GM23338 (cell line): ENCODE data around the gene GPR55. TPM values are rescaled to one million over a fixed set of nuclear protein-coding genes. Genes with fewer than 3 reads are reported as not detected.

Source experiments
- ATAC-seq: fragments of 200-7000 bp; cut with Tn5 transposase; 3 replicates; pipeline ENCODE4 v1.9.1; 2020
- DNase-seq: peaks from one replicate; pipeline ENCODE4 v3.0.0-alpha.2; 2015; ENCODE audit warnings: low spot score
- H2AFZ ChIP-seq: fragments of 200-600 bp; sonication (generic); 2 replicates; pipeline ENCODE4 v1.8.0; 2016; ENCODE audit warnings: antibody characterized with exemption, mild to moderate bottlenecking, moderate library complexity
- H3F3A ChIP-seq: fragments of 200-600 bp; sonication (generic); replicated peaks from 2 replicates; pipeline ENCODE4 v1.8.0; 2017; ENCODE audit warnings: antibody characterized with exemption, mixed run types, low read depth
- H3K27ac ChIP-seq: fragments of 200-600 bp; sonication (generic); 2 replicates; pipeline ENCODE4 v1.6.1; 2016; ENCODE audit warnings: low read depth
- H3K27me3 ChIP-seq: fragments of 200-600 bp; sonication (generic); 2 replicates; pipeline ENCODE4 v1.8.0; 2016; ENCODE audit warnings: mild to moderate bottlenecking, mixed run types, moderate library complexity; ENCODE audit not compliant: insufficient read depth
- H3K36me3 ChIP-seq: fragments of 200-600 bp; sonication (generic); 2 replicates; pipeline ENCODE4 v1.8.0; 2016; ENCODE audit warnings: mild to moderate bottlenecking; ENCODE audit not compliant: insufficient read depth
- H3K4me1 ChIP-seq: fragments of 200-600 bp; sonication (generic); 2 replicates; pipeline ENCODE4 v1.8.0; 2016; ENCODE audit warnings: mild to moderate bottlenecking, moderate library complexity; ENCODE audit not compliant: insufficient read depth
- H3K4me2 ChIP-seq: fragments of 200-600 bp; sonication (generic); 2 replicates; pipeline ENCODE4 v1.7.1; 2017; ENCODE audit warnings: mixed run types
- H3K4me3 ChIP-seq: fragments of 200-600 bp; sonication (generic); 2 replicates; pipeline ENCODE4 v1.6.1; 2016; ENCODE audit warnings: mixed run types
- H3K79me2 ChIP-seq: fragments of 200-600 bp; sonication (generic); replicated peaks from 2 replicates; pipeline ENCODE4 v1.8.0; 2017; ENCODE audit warnings: mild to moderate bottlenecking; ENCODE audit not compliant: insufficient read depth
- H3K9me2 ChIP-seq: fragments of 200-600 bp; sonication (generic); 2 replicates; pipeline ENCODE4 v1.8.0; 2017; ENCODE audit not compliant: insufficient read depth
- H4K20me1 ChIP-seq: fragments of 200-600 bp; sonication (generic); replicated peaks from 2 replicates; pipeline ENCODE4 v1.8.0; 2017; ENCODE audit warnings: mild to moderate bottlenecking; ENCODE audit not compliant: insufficient read depth
- H3K27ac Mint-ChIP-seq: 2 replicates; pipeline ENCODE4 v1.8.0; 2020; ENCODE audit warnings: inconsistent platforms, mild to moderate bottlenecking, moderate library complexity, mixed read lengths
- H3K27me3 Mint-ChIP-seq: 3 replicates; pipeline ENCODE4 v1.8.0; 2022; ENCODE audit warnings: low read depth, mild to moderate bottlenecking, moderate library complexity, mixed read lengths, inconsistent platforms; ENCODE audit not compliant: insufficient read depth, poor library complexity
- H3K36me3 Mint-ChIP-seq: 3 replicates; pipeline ENCODE4 v1.8.0; 2021; ENCODE audit warnings: low read depth, mild to moderate bottlenecking, inconsistent platforms, moderate library complexity, mixed read lengths
- H3K4me1 Mint-ChIP-seq: 3 replicates; pipeline ENCODE4 v1.8.0; 2020; ENCODE audit warnings: mild to moderate bottlenecking, inconsistent platforms, mixed read lengths
- H3K4me3 Mint-ChIP-seq: 3 replicates; pipeline ENCODE4 v1.8.0; 2021; ENCODE audit warnings: moderate library complexity, mild to moderate bottlenecking, inconsistent platforms, mixed read lengths
- H3K9me3 Mint-ChIP-seq: 3 replicates; pipeline ENCODE4 v1.8.0; 2020; ENCODE audit warnings: moderate library complexity, mild to moderate bottlenecking, inconsistent platforms, mixed read lengths
- CREB1 ChIP-seq: fragments of 250-450 bp; sonication (Bioruptor Pico); IDR thresholded peaks from 2 replicates; pipeline ENCODE4 v1.5.0; 2020; ENCODE audit warnings: low read depth, mild to moderate bottlenecking, moderate library complexity
- EZH2 ChIP-seq: fragments of 200-600 bp; sonication (generic); IDR thresholded peaks from one replicate; pipeline ENCODE4 v1.8.0; 2017; ENCODE audit warnings: antibody characterized with exemption, mild to moderate bottlenecking, low read depth; ENCODE audit not compliant: unreplicated experiment
- EZH2phosphoT487 ChIP-seq: fragments of 200-600 bp; sonication (generic); IDR thresholded peaks from one replicate; pipeline ENCODE4 v1.8.1; 2018; ENCODE audit warnings: antibody characterized with exemption; ENCODE audit not compliant: unreplicated experiment
- JUNB ChIP-seq: IDR thresholded peaks from one replicate; pipeline ENCODE4 v1.6.1; 2016; ENCODE audit warnings: antibody characterized with exemption; ENCODE audit not compliant: unreplicated experiment
- NANOG ChIP-seq: IDR thresholded peaks from 2 replicates; pipeline ENCODE4 v1.6.1; 2016; ENCODE audit warnings: antibody characterized with exemption, borderline replicate concordance
- POLR2AphosphoS5 ChIP-seq: IDR thresholded peaks from 2 replicates; pipeline ENCODE4 v1.6.1; 2016; ENCODE audit warnings: antibody characterized with exemption, low read depth
- STAT1 ChIP-seq: IDR thresholded peaks from one replicate; pipeline ENCODE4 v1.6.1; 2016; ENCODE audit warnings: antibody characterized with exemption; ENCODE audit not compliant: unreplicated experiment
- polyA plus RNA-seq: library from polyadenylated mRNA; unstranded; fragments of >200 nt; fragmentation: Nextera tagmentation; extraction: Ambion mirVana; gene quantifications from 2 replicates; pipeline ENCODE4 v1.2.1, GENCODE V29; 2016
- total RNA-seq: library from RNA; depleted of rRNA; stranded (reverse); fragments of >200 nt; shearing (Covaris generic); gene quantifications from 2 replicates; pipeline ENCODE4 v1.2.3, GENCODE V29; 2014
- TF ChIP-seq, protein P1 (sequence below): fragments of 250-450 bp; sonication (Bioruptor Pico); IDR thresholded peaks from 2 replicates; pipeline ENCODE4 v1.5.0; 2020; ENCODE audit warnings: mild to moderate bottlenecking, moderate library complexity
- TF ChIP-seq, protein P2 (sequence below): IDR thresholded peaks from one replicate; pipeline ENCODE4 v1.6.1; 2018; ENCODE audit warnings: antibody characterized with exemption; ENCODE audit not compliant: unreplicated experiment

GPR55 gene
- total and polyA plus RNA-seq, 2 experiments from 2014 or later: not detected

DNA sequence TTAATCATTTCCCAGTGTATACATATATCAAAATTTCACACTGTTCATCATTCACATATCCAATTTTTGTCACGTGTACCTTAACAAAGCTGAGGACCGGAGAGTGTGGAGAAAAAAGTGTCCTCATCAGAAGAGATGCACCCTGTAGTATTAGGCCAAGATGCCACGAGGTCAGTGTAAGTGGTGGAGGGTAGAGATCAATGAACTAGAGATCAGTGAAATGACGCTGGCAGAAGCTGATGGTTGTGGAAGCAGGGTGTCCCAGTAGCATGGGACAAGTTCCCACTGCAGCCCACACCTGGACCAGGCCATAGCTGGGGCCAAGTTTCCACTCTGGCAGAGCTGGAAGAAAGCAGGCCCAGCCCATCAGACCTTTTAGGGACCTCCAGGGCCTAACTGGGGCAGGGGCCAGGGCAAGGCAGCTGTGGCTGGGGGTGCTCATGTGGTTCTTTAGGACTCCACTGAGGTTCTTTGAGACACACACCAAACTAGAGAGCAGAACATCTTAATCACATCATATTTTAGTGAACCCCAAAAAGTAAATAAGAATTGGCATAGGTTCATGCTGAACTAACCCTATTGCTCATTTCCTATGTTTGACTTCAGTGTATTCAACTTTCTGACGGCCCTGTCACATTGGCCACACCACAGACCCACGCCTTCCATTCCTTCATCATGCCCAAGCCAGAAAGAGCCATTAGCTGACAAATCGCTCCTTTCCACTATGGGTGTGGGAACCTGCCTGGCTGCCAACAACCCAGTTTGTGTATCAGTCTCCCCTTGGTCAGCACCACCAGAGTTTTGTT is 21.6 kb upstream of the GPR55 start:
- Mint-ChIP-seq H3K36me3 (no peaks in the 10 kb centered on the region; the same call in 2 of the 3 replicates), H3K4me1 (no peaks in the 10 kb centered on the region; the same call in 2 of the 3 replicates), H3K27ac (no peak overlapping the region), H3K9me3 (no peaks in the 10 kb centered on the region; the same call in 2 of the 3 replicates), H3K27me3 (peaks cover 9% of the 10 kb centered on the region), H3K4me3 (no peak overlapping the region)
- H3K4me2 ChIP-seq: no peak overlapping the region
- no peaks in the 10 kb centered on the region for H3K79me2 ChIP-seq
- no peaks in the 10 kb centered on the region for H3K36me3 ChIP-seq
- H3K4me1 ChIP-seq: no peaks in the 10 kb centered on the region
- TF ChIP-seq NANOG (no peak), EZH2phosphoT487 (no peak), STAT1 (no peak), POLR2AphosphoS5 (no peak), CREB1 (CRISPR knock-in tag) (no peak), JUNB (no peak), EZH2 (no peak)
- TF ChIP-seq, protein P1, sequence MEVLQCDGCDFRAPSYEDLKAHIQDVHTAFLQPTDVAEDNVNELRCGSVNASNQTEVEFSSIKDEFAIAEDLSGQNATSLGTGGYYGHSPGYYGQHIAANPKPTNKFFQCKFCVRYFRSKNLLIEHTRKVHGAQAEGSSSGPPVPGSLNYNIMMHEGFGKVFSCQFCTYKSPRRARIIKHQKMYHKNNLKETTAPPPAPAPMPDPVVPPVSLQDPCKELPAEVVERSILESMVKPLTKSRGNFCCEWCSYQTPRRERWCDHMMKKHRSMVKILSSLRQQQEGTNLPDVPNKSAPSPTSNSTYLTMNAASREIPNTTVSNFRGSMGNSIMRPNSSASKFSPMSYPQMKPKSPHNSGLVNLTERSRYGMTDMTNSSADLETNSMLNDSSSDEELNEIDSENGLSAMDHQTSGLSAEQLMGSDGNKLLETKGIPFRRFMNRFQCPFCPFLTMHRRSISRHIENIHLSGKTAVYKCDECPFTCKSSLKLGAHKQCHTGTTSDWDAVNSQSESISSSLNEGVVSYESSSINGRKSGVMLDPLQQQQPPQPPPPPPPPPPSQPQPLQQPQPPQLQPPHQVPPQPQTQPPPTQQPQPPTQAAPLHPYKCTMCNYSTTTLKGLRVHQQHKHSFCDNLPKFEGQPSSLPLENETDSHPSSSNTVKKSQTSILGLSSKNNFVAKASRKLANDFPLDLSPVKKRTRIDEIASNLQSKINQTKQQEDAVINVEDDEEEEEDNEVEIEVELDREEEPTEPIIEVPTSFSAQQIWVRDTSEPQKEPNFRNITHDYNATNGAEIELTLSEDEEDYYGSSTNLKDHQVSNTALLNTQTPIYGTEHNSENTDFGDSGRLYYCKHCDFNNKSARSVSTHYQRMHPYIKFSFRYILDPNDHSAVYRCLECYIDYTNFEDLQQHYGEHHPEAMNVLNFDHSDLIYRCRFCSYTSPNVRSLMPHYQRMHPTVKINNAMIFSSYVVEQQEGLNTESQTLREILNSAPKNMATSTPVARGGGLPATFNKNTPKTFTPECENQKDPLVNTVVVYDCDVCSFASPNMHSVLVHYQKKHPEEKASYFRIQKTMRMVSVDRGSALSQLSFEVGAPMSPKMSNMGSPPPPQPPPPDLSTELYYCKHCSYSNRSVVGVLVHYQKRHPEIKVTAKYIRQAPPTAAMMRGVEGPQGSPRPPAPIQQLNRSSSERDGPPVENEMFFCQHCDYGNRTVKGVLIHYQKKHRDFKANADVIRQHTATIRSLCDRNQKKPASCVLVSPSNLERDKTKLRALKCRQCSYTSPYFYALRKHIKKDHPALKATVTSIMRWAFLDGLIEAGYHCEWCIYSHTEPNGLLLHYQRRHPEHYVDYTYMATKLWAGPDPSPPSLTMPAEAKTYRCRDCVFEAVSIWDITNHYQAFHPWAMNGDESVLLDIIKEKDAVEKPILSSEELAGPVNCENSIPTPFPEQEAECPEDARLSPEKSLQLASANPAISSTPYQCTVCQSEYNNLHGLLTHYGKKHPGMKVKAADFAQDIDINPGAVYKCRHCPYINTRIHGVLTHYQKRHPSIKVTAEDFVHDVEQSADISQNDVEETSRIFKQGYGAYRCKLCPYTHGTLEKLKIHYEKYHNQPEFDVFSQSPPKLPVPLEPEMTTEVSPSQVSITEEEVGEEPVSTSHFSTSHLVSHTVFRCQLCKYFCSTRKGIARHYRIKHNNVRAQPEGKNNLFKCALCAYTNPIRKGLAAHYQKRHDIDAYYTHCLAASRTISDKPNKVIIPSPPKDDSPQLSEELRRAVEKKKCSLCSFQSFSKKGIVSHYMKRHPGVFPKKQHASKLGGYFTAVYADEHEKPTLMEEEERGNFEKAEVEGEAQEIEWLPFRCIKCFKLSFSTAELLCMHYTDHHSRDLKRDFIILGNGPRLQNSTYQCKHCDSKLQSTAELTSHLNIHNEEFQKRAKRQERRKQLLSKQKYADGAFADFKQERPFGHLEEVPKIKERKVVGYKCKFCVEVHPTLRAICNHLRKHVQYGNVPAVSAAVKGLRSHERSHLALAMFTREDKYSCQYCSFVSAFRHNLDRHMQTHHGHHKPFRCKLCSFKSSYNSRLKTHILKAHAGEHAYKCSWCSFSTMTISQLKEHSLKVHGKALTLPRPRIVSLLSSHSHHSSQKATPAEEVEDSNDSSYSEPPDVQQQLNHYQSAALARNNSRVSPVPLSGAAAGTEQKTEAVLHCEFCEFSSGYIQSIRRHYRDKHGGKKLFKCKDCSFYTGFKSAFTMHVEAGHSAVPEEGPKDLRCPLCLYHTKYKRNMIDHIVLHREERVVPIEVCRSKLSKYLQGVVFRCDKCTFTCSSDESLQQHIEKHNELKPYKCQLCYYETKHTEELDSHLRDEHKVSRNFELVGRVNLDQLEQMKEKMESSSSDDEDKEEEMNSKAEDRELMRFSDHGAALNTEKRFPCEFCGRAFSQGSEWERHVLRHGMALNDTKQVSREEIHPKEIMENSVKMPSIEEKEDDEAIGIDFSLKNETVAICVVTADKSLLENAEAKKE (CRISPR knock-in tag): no peak
- TF ChIP-seq, protein P2, sequence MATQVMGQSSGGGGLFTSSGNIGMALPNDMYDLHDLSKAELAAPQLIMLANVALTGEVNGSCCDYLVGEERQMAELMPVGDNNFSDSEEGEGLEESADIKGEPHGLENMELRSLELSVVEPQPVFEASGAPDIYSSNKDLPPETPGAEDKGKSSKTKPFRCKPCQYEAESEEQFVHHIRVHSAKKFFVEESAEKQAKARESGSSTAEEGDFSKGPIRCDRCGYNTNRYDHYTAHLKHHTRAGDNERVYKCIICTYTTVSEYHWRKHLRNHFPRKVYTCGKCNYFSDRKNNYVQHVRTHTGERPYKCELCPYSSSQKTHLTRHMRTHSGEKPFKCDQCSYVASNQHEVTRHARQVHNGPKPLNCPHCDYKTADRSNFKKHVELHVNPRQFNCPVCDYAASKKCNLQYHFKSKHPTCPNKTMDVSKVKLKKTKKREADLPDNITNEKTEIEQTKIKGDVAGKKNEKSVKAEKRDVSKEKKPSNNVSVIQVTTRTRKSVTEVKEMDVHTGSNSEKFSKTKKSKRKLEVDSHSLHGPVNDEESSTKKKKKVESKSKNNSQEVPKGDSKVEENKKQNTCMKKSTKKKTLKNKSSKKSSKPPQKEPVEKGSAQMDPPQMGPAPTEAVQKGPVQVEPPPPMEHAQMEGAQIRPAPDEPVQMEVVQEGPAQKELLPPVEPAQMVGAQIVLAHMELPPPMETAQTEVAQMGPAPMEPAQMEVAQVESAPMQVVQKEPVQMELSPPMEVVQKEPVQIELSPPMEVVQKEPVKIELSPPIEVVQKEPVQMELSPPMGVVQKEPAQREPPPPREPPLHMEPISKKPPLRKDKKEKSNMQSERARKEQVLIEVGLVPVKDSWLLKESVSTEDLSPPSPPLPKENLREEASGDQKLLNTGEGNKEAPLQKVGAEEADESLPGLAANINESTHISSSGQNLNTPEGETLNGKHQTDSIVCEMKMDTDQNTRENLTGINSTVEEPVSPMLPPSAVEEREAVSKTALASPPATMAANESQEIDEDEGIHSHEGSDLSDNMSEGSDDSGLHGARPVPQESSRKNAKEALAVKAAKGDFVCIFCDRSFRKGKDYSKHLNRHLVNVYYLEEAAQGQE: no peak
- H4K20me1 ChIP-seq: no peaks in the 10 kb centered on the region
- H3K27me3 ChIP-seq: no peaks in the 10 kb centered on the region
- no peak overlapping the region for H3K27ac ChIP-seq
- no peaks in the 10 kb centered on the region for H3F3A ChIP-seq
- DNase-seq (no peak), ATAC-seq (no peak)
- no peak overlapping the region for H3K4me3 ChIP-seq
- no peaks in the 10 kb centered on the region for H3K9me2 ChIP-seq
- peak overlapping the region; percentile 72; the same call in 1 of the 2 replicates for H2AFZ ChIP-seq
